NCI-H526 treated with DMSO at 0.1 percent for 48 hours (cell line): ENCODE results near the gene KLF9.
"Not testable (repeated sequence)": the region's sequence is repeated elsewhere in the genome, so short reads cannot be mapped to it uniquely, and the experiment has no call there.

Source experiments
- DNase-seq: peaks from one replicate; lab custom pipeline; 2025; lab: John Stamatoyannopoulos, UW

KLF9 gene

GRCh38 chr9:70403618-70404025 is 10.8 kb downstream of the KLF9 start:
- DNase-seq, result no peak

- DNase-seq, result no peak
These were observed 11.3 kb downstream of the KLF9 start for GRCh38 chr9:70403166-70403565.

- DNase-seq, result no peak
These were observed 12.2 kb downstream of the KLF9 start for GRCh38 chr9:70402213-70402612.

DNA sequence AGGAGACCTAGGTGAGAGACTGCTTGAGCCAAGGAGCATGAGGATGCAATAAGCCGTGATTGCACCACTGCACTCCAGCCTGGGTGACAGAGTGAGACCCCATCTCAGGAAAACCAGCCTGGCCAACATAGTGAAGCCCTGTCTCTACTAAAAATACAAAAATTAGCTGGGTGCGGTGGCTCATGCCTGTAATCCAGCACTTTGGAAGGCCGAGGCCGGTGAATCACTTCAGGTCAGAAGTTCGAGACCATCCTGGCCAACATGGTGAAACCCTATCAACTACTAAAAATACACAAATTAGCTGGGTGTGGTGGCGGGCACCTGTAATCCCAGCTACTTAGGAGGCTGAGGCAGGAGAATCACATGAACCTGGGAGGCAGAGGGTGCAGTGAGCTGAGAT is 13.2 kb downstream of the KLF9 start:
- not testable (repeated sequence) for DNase-seq

- DNase-seq, result no peak
These were observed 14.2 kb downstream of the KLF9 start for GRCh38 chr9:70400107-70400892.

DNA sequence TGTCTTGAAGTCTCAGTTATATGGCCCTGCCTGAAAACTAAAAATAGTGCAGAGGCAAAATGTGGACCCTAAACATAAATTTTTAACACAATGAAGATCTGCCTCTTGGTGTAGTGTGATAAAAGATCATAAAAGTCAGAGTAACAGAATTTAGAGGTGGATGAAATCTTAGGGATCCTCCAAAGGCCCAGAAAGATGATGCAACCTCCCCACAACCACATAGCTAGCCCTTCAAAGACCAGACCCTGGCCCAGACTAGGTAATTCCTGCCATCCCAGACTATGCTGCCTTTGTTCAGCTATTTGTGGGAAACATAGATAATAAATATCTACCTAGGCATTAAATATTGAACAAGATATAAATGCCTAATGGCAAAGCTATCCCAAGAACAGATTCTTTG is 15.3 kb downstream of the KLF9 start:
- DNase-seq, result no peak

GRCh38 chr9:70398145-70398556 is 16.3 kb downstream of the KLF9 start:
- DNase-seq, result no peak

DNA sequence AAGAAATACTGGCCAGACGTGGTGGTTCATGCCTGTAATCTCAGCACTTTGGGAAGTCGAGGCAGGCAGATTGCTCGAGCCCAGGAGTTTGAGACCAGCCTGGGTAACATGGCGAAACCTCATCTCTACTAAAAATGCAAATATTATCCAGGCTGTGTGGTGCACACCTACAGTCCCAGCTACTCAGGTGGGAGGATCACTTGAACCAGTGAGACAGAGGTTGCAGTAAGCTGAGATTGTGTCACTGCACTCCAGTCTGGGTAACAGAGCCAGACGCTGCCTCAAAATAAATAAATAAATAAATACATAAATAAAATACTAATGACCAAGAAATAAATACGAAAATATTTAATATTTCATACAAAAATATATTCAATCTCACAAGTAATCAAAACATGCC is 18.8 kb downstream of the KLF9 start:
- DNase-seq, result no peak

DNA sequence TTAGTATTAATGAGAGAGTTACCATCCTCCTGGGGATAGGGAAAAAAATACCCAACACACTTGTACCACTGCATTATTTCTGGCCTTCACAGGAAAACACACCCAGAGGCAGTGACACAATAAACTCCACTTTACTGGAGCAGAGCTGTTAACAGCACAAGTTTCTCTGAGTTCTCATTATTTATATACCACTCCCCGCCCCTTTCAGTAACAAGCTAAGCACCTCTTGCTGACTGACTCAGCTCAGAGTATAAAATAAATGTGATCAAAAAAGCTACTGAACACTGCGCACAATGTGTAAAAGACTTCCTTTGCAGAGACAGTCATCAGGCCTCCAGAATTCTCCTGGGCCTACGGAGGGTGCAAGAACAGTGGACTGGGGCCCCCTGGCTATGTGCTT is 21.6 kb downstream of the KLF9 start:
- no peak for DNase-seq

DNA sequence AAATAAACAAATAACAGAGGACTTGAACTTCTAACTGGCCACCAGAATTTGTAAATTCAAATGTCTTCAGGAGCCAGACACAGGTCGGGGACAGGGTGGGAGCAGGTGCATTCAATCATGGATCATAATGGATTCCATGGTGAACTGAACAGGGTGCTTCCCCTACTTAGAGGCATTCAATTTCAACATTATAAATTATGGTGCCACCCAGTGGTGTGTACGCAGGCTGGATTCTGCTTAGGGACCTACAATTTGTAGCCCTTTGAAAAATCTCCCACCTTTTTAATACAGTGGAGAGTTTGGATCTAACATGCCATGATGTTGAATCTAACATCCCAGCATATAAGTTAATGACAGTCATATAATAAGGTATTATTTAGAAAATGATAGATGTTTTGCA is 22.3 kb downstream of the KLF9 start:
- no peak for DNase-seq

- DNase-seq, result no peak
These were observed 23.5 kb downstream of the KLF9 start for GRCh38 chr9:70390933-70391341.

DNA sequence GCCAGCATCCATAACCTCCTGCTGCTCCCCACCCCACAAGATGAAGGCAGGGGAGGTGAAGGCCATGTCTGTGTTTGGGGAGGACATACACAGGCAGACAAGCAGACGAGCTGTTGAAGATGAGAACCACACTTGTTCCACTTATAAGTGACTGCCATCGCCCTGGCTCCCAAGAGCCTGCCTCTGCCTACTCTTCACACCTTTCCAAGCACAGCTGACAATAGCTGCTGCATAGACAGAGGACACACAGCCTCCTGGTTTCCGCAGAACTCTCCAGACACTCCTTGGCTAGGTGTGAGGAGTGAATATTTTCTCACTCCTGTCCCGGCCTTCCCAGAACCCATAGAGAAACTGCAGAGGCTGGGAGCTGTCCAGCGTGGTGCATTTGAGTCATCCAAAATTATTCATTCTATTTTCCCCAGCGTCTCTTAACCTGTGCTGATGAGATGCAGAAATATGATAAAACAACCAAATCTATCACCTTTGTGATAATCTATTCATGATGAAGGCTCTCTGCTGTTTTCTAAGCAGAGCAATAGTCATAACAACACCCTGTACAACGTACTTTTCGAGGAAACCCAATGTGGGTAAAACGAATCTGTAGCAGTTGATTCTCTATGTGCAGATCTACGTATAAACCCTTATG is 24.7 kb downstream of the KLF9 start:
- DNase-seq, result no peak

DNA sequence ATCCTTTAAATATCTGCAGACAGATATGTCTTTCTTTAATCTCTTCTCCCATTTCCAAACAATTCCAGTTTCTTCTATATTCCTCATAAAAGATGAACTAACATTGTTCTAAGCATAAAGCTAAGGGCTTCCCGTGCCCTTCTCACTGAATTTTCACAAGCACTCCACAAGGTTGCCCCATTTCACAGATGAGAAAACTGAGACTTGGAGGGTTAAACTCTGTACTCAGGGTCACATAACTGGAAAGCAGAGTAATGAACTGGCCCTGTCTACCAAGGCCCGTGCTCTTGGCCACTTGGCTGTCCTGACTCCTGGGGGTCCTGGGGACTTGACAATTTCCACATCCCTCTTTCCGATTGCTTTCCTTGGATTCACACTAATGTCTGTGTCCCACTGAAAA is 25.3 kb downstream of the KLF9 start:
- DNase-seq, result no peak

DNA sequence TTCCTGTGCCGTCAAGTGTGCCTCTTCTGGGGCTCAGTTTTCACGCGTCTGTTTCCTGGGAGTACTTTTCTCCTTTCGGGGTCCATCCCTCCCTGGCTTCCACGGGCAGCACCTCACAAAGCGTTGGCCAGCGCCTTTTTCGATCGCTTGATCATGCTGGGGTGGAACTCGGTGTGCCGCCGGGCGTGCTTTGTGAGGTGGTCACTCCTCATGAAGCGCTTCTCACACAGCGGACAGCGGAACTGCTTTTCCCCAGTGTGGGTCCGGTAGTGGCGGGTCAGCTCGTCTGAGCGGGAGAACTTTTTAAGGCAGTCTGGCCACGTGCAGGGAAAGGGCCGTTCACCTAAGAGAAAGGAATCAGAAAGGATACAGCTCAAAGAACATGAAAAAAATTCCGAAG is 26.8 kb downstream of the KLF9 start:
- DNase-seq, result no peak

DNA sequence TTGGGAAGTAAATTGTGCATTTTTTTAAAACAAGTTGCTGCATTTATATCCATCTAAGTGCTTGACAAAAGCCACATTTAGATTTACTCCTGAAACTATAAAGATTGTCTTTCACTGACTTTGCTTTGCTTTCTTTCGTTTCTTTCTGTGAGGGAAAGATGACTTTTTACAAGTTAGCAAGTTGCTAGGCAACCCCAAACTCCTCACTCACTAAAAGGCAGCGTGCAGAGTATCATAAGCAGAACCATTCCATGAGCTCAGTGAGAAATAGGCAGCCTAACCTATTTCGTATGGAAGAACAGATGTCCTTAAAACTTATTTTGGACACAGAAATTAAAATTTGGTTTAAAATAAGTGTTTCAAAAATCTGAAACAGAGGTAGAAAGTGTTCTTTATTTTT is 29.0 kb downstream of the KLF9 start:
- no peak for DNase-seq

DNA sequence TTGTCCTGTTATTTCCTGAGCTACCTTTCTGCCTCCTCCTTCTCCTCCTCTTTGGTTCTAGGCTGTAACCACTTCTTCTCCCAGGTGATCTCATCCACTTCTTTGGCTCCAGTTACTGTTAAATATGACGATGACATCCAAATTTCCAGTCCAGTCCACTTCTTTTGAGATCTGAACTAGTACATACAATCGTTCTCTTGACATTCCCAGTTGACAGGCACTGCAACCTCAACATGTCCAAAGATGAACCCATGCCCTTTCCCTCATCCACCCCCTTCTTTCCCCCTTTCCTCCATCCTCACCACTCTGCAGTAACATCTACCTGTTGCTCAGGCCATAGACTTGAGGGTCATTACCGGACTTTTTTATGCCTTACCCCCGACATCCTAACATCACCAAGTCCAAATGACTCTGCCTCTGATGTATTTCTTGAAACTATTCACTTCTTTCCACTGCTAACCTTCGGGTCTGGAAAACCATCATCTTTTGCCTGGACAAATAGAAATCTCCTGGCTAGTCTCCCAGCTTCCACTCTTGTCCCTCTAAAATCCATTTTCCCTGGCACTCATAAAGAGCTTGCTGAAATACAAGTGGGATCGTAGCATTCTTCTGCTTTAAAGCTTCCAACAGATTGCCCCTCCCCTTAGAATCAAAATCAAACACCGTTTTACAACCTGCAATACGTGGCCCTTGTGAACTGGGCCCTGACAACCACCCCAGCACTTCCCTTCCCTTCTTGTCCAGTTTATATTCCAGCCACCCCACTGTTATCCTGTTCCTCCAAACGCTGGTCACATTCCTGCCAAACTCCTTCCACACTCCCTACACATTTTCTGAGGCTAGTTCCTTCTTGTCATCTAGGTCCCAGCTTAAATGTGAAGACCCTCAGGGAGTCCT is 31.5 kb downstream of the KLF9 start:
- no peak for DNase-seq

- DNase-seq, result no peak
These were observed 32.3 kb downstream of the KLF9 start for GRCh38 chr9:70382046-70382708.

- no peak for DNase-seq
These were observed 39.4 kb downstream of the KLF9 start for GRCh38 chr9:70374962-70375618.

GRCh38 chr9:70367305-70367930 is 47.0 kb downstream of the KLF9 start:
- DNase-seq, result no peak

- DNase-seq, result no peak
These were observed 50.7 kb downstream of the KLF9 start for GRCh38 chr9:70363760-70364159.

DNA sequence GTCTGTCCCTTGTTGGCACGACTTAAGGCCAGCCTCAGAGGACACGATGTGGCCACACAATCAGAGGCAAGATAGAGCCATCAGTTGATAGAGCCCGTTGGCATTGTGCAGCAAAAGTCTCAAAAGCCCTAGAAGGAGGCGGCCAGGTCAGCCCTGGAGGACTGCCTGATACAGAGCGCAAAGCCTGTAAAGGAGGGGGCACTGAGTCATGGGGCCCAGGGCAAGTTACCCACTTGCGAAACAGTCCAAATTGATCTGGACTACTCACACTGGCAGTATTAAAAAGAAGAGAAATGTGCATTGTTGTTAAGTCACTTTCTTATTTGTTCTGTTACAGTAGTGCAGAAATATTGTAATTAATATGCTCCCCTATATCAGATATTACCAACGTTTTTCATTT is 51.5 kb downstream of the KLF9 start:
- DNase-seq, result no peak
